Endothelial cell of hepatic sinusoid (primary cell): ENCODE results near the gene PNLDC1.

ENCODE experiments used
- in situ Hi-C: cut with HindIII; loops from 2 replicates; pipeline ENCODE4 v1.10.0; 2017; ENCODE audit warnings: low sequenced_read_pairs

The PNLDC1 gene

GRCh38 chr6:159800141-159800865 lies at the start of gene PNLDC1:
PNLDC1 (plus strand) TSS chr6:159800276; CDS start chr6:159800308, 32 bp downstream.
- in situ Hi-C loops = no loop called here

GRCh38 chr6:159751448-159751847 lies 48.6 kb upstream of the PNLDC1 start:
- in situ Hi-C loops = no loop called here

GRCh38 chr6:159753081-159753872 lies 46.8 kb upstream of the PNLDC1 start:
- in situ Hi-C loops = no loop called here

GRCh38 chr6:159754401-159754800 lies 45.7 kb upstream of the PNLDC1 start:
- in situ Hi-C loops = no loop called here

GRCh38 chr6:159754959-159755914 lies 44.8 kb upstream of the PNLDC1 start:
- in situ Hi-C loops = no loop called here

- in situ Hi-C loops = no loop called here
Measured at GRCh38 chr6:159756508-159756907, 43.6 kb upstream of the PNLDC1 start.

GRCh38 chr6:159758031-159759001 lies 41.8 kb upstream of the PNLDC1 start:
- in situ Hi-C loops = no loop called here

- in situ Hi-C loops = loop anchor here (5.0 kb wide), 1 partner anchor 67 kb away; the partner anchor contains the start of gene SOD2
Measured at GRCh38 chr6:159759645-159760044, 40.4 kb upstream of the PNLDC1 start.

- in situ Hi-C loops = loop anchor here (5.0 kb wide), 1 partner anchor 68 kb away; the partner anchor contains the start of gene SOD2
Measured at GRCh38 chr6:159760602-159761057, 39.4 kb upstream of the PNLDC1 start.

GRCh38 chr6:159761129-159761872 lies 38.8 kb upstream of the PNLDC1 start:
- in situ Hi-C loops = loop anchor here (5.0 kb wide), 1 partner anchor 69 kb away; the partner anchor contains the start of gene SOD2

- in situ Hi-C loops = loop anchor here (5.0 kb wide), 1 partner anchor 70 kb away; the partner anchor contains the start of gene SOD2
Measured at GRCh38 chr6:159761873-159762680, 38.0 kb upstream of the PNLDC1 start, which contains the start of gene ACAT2. ACAT2 (plus strand) TSS chr6:159762045; CDS start chr6:159762088, 43 bp downstream.

GRCh38 chr6:159762681-159763293 lies 37.3 kb upstream of the PNLDC1 start:
- in situ Hi-C loops = loop anchor here (5.0 kb wide), 1 partner anchor 70 kb away; the partner anchor contains the start of gene SOD2

- in situ Hi-C loops = no loop called here
Measured at GRCh38 chr6:159766906-159767305, 33.2 kb upstream of the PNLDC1 start.

- in situ Hi-C loops = no loop called here
Measured at GRCh38 chr6:159769470-159769869, 30.6 kb upstream of the PNLDC1 start.

GRCh38 chr6:159772196-159772595 lies 27.9 kb upstream of the PNLDC1 start:
- in situ Hi-C loops = no loop called here

GRCh38 chr6:159777240-159777904 lies 22.7 kb upstream of the PNLDC1 start:
- in situ Hi-C loops = no loop called here

GRCh38 chr6:159778131-159778530 lies 21.9 kb upstream of the PNLDC1 start:
- in situ Hi-C loops = no loop called here
